ENCODE measurements around the gene RDH14.

The RDH14 gene

DNA sequence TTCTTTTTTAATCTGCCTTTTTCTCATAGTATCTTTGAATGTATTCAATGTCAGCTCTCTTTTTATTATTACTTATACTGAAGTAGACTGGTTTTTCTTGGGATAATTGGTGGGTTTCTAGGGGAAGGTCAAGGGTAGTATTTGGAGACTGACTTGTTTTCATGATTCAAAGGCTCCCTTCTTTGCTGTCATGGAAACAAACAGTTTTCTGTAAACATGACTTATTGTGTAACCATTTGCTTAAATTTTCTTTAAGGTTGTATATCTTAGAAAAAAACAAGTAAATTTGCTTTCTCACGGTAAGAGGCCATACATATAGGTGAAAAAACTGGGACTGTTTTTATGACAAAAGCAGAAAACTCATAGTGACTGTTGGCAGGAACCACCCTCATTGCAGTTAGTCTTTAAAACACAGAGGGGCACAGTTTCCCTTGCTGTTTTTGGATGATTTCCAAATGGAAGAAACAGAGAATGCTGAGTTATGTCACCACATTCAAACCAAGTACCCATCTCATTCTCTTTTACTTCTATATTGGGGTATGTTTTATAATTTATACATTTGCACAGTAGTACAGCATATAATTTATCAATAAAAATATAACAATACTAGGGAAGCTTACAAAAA, 5.8 kb upstream of the RDH14 start:
- no peak for DNase-seq (ENCODE audit: low read depth in 2 of 2)

DNA sequence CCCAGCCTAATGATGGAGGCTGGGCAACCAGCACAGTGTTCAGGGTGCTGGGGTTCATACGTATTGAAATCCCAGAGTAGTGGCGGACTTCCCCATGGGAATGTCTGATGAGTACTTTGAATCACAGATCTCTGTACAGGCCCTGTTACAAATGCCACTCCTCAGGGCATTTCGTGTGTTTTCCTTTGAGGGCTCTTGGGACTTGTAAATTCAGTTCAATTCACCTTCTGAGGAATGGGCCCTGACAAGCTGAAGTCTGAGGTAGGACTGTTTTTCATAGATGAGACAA, 288 bp upstream of the RDH14 start:
- DNase-seq (ENCODE audit: low read depth in 2 of 2) = no peak

DNA sequence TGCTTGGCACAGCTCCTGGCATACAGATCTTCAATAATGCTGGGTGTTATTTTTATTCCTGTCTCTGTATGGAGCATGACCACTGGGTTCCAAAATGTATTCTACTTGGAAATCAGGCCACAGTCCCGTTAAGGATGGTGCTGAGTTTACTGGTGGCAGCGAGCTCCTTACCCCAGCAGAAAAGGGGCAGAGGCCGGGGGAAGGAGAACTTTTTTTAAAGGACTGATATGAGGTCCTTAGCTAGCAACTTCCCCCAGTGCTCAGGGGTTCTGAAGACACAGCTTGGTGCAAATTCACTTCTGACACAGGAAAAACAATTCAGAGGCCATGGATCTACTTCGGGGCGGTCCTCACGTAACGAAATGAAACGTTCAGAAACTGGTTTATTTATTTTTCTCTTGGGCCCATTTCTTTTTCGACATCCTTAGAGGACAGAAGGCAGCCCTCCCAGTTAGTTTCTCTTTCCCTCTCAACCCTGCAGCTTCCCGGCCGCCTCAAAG, 872 bp downstream of the RDH14 start:
- no peak for DNase-seq (ENCODE audit: low read depth in 2 of 2)

DNA sequence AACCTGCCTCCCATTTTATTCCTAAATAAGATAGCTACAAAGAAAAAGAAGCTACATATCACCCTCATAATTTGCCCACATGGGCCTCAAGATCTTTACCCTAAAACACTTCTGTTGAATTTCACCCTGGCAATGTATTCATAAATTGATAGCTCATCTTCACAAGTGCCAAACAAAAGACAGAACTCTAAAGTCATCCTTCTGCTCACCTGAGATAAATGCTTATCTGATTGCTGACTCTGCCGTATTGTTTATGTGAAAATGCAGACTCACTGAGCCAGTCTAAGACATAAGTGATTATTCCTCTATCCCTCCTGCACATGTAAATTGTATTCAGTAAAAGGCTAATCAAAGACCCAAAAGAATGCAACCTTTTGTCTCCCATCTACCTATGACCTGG, 2.0 kb downstream of the RDH14 start:
- no peak for DNase-seq (ENCODE audit: low read depth in 2 of 2)

DNA sequence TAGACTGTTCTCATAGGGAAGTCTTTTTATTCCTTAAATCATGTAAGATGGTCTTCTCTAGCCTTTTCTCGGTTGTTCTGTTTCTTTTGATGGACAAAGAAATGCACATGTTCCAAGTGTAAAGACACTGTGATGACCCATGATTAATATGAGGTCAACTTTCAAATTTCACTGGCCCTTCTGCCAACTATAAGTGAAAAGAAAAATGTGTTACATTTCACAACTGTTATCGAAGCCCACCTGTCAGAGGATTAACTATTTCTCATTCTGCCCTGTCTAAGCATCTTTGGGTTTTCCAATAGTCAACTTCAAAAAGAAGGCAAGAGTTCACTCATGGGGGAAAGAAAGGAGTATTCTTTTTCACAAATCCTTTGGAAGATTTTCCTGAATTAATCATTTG, 3.3 kb downstream of the RDH14 start:
- DNase-seq (ENCODE audit: low read depth in 2 of 2) = no peak

DNA sequence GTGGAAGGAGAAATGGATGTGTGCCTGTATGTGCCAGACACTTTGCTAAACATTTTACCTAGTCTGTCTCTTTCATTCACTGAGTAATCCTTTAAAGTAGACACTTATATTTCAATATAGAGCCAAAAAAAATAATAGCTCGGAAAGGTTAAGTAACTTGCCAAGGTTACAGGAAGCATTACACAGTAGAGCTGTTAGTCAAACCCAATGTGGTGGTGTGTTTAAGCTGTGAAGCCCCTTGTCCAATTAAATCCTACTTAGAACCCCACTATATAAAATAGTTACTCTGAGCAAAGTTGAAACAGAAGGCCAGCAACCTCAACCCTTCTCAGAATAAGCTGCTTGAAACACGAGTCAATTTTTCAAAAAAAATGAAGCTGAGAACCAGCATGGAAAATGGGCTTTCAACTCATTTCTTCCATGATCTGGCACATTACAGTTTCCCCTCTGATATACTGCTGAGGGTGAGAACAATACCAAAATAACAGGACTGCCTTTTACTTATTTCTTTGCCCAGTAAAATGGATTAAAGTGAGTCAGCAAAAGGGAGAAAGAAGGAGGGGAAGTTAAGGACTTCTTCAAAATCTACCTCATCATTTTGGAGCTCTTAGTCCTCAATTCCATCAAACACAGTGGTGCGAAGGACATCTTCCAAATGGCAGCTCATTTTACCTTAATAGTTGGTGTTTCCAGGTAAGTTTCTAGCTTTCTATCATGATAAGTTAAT, 7.9 kb downstream of the RDH14 start:
- DNase-seq (ENCODE audit: low read depth in 2 of 2) = no peak

DNA sequence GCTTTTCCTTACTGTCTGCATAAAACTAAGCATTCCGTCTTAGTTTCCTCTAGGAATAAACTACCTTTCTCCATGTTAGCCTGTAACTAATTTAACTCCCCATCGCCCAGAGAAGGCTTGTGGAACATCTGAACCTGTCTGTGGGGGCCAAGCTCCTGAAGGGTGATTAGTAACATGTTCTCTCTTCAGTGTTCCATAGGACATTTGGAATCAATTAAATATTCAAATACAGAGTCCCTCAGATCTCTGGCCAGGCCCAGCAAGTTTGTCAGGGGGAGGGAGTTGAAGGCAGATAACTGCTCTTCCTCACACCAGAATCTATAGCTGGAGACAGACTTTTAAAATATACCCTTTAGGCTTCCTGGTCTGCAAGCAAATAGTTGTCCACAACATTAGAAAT, 8.8 kb downstream of the RDH14 start:
- DNase-seq (ENCODE audit: low read depth in 2 of 2) = no peak

DNA sequence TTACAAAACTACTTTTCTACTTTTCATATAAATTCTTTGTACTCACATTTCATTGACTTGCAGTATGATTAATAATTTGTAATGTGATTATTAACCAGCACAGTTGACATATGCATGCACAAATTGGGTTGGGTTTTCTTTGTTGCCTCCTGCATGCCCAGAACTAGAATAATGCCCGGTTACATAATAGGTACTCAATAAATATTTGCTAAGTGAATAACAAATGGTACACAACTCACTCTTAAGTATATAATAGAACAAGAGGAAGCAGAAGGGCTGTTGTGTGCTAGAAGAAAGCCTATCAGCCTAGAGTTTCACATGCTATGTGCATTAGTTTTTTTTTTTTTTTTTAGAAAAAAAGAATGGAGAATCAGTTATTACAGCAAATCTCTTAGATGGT, 9.3 kb downstream of the RDH14 start:
- no peak for DNase-seq (ENCODE audit: low read depth in 2 of 2)

DNA sequence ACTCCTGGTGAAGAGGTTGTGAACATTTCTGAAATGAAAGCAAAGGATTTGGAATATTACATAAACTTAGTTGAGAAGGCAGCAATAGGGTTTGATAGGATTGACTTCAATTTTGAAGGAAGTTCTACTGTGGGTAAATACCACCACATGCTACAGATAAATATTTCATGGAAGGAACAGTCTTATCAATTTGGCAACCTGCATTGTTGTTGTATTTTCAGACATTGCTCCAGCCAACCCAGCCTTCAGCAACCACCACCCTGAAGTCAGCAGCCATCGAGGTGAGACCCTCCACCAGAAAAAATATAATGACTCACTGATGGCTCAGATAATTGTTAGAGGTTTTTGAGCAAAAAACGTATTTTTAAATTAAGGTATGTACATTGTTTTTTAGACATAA, 10.0 kb downstream of the RDH14 start:
- DNase-seq (ENCODE audit: low read depth in 2 of 2) = no peak

DNA sequence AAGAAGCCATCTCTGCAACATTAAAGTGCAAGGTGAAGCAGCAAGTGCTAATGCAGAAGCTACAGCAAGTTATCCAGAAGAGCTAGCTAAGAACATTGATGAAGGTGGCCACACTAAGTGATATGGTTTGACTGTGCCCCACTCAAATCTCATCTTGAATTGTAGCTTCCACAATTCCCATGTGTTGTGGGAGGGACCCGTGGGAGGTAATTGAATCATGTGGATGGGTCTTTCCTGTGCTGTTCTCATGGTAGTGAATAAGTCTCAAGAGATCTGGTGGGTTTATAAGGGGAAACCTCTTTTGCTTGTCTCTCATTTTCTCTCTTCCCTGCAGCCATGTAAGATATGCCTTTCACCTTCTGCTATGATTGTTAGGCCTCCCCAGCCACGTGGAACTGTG, 11.4 kb downstream of the RDH14 start:
- DNase-seq (ENCODE audit: low read depth in 2 of 2) = no peak

DNA sequence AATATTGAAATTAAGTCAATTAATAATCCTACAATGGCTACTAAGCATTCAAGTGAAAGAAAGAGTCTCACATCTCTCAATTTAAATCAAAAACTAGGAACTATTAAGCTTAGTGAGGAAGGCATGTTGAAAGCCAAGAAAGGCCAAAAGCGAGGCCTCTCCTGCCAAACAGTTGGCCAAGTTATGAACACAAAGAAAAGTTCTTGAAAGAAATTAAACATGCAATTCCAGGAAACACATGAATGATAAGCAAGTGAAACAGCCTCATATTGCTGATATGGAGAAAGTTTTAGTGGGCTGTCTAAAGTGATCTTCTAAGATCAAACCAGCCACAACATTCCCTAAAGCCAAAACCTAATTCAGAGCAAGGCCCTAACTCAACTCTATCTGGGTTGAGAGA, 11.8 kb downstream of the RDH14 start:
- no peak for DNase-seq (ENCODE audit: low read depth in 2 of 2)

DNA sequence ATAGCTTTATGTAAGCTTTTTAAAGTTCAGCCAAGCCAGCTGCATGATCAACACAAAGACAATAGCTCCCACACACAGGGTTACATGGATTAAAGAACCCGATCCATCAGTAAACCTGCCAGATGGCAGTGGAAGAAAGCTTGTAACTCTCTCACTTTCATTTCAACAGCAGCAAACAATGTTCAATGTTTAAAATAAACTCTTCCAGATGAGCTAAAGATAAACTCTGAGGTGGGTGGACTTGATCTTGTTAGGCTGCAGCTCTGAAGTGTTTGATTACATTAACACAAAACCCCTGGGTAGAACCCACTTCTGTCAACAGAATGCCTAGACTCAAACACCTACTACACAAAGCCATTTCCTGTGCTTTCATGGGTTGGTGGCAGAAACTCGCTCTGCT, 13.9 kb downstream of the RDH14 start:
- DNase-seq (ENCODE audit: low read depth in 2 of 2) = no peak

DNA sequence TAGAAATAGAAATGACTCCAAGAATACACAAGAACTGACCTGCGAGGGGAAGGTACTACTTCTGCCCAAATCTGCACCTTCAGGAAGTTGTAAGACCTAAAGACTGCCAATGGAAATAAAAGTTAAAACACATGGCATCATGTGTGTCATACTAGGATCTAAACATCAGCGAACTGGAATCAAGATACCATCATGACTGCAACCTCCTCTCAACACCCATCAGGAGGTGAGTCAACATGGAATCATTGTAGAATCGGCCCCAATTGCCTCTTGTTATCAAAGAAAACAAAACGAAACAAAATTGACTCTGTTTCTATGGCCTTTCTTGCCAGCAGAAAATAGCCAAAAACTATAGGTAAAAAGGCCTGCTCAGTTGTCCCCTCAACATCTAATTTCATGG, 15.1 kb downstream of the RDH14 start:
- DNase-seq (ENCODE audit: low read depth in 2 of 2) = no peak

DNA sequence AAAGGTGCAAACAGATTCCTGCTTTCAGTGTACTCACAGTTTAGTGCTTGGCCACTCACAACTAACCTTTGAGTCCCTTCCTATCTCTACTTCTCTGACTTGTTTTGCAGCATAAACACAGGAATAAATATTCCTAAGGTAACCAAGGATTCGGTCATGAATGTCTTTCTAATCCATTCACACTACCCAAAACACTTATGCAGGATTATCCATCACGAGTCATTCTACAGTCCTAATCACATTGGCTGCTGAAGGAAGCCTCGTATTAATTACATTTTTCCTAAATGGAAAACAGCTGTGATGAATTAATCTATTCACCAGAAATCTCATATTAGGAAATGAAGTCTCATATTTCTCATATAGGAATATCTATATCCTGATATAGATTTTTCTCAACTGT, 16.3 kb downstream of the RDH14 start:
- no peak for DNase-seq (ENCODE audit: low read depth in 2 of 2)

DNA sequence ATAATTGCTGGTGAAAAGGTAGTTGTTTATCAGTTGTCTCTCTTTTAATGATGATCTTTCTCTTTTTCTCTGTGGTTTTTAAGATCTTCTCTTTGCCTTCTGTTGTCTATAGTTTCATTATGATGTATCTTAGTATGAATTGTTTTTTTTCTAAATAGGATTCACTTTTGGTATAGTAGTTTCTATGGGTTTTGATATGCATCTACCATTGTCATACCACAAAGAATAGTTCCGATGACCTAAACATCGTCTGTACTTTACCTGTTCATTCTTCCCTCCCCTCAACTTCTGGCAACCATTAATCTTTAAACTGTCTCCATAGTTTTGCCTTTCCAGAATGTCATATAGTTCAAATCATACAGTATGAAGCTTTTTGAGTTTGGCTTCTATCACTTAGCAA, 19.6 kb downstream of the RDH14 start:
- no peak for DNase-seq (ENCODE audit: low read depth in 2 of 2)

DNA sequence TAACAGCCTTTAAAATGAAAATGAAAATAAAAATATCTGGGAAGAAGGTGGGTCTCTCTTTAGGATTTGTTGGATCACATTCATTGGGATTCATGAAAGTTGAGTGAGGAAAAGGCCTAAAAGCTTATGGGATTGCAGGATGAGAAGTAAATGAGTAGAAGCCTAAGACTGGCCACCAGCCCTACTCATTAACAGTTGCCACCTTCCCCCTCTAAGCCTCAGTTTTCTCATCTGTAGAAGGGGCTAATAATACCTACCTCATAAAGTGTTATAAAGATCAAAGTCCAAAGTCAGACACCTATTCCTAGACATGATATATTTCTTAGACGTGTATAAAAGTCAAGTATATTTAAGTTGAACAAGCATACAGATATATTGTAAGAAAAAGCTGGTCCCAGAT, 23.8 kb downstream of the RDH14 start:
- no peak for DNase-seq (ENCODE audit: low read depth in 2 of 2)

DNA sequence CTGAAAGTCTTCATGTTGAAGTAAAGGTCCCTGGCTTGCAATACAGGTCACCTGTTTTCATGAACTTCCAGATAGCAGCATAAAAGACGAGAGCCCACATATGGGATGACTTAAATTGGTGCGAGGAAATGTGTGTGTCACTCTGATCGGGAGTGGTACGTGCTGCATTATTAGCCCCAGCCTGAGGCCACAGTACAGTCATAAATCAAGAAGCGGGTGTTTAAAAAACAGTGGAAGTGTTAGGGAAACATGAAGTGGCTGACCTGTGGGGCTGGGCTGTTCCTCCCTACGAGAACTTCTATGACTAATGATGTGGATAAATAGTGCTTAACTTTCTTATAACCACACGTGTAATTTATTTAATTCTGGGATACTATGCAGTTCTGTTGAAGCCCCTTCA, 24.4 kb downstream of the RDH14 start:
- DNase-seq (ENCODE audit: low read depth in 2 of 2) = no peak

DNA sequence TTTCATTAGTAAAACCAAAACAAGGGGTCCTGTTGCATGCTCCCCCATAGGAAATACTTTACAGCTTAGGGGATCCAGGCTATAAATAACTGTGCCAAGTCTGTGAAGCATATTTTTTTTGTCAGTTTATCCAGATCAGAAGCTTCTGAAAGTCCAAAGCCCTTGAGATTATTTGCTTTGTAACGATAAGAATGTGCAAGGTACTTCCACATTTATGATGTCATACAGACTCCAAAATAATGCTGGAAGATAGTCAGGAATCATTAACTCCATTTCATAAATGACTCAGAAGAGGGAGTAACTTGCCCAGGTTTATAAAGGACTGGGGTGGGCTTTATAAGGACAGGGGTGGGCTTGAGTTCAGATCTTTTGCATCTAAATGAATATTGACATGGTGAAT, 29.3 kb downstream of the RDH14 start:
- DNase-seq (ENCODE audit: low read depth in 2 of 2) = no peak

DNA sequence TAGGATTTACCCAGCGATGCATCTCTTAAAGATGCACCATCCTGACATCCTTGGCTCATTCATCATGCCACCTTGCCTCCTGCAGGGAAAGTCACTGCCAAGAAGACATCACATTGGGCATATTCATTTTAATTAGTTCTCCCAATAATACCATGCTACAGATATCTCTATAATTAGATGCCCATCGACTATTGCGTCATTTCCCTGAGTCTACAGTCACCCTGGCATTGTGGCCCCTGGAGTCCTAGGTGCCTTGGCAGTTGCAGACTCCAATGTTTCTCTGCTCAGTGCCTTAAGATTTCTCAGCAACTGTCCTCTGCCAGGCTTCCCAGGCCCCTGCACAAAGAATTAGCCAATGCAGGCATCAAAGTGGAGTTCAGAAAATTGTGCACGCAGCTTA, 32.6 kb downstream of the RDH14 start:
- DNase-seq (ENCODE audit: low read depth in 2 of 2) = no peak

DNA sequence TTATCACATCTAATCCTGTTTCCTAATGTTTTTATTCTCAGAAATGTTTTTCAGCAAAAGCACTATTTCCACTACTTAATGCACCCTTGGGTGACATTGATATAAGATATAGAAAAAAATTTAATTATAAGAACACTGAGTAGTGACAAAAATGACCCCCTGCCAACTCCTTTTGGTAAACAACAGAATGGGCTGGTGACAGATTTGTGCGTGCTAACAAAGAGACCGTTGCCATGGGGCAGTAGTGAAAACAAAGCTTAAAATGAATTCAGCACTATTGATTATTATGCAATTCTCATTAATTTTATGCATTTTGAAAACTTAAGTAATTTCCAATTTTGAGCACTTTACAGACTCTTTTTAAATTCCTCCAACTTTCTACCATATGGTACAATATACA, 33.1 kb downstream of the RDH14 start:
- DNase-seq (ENCODE audit: low read depth in 2 of 2) = no peak

DNA sequence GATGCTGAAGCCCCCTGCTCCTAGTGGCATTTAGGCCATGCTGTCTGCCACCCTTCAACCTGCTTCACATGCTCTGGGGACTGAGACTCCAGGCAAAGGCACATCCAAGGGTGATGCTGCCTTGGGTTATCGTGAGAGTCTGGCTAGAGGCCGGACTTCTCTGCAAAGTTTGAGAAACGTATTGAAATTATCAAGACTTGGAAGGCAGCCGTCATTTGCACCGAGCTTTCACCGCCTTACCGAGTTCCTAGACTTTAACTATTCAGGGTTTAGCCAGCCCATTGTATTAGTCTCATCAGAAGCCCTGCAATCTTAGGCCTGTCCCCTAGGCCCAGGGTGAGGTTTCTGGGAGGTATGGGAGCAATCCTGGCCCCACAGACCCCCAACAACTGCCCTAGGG, 34.0 kb downstream of the RDH14 start:
- DNase-seq (ENCODE audit: low read depth in 2 of 2) = no peak

DNA sequence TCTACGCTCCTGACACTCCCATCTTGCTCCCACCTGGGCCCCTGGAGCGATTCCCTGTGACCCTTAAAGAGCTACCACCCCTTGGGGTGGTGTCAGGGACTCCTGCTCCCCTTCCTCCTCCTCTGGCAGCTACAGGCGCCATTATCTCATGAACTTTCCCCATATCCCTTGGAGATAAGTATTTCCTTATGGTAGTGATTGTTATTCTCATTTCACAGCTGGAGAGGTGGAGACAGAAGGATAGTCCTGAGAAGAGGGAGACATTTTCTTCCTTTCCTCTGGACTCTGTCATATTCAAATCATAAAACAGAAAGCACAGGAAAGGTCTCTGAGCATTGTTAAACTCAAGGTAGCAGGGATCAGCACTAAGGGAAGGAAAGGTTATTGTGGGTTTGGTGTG, 34.6 kb downstream of the RDH14 start:
- no peak for DNase-seq (ENCODE audit: low read depth in 2 of 2)

DNA sequence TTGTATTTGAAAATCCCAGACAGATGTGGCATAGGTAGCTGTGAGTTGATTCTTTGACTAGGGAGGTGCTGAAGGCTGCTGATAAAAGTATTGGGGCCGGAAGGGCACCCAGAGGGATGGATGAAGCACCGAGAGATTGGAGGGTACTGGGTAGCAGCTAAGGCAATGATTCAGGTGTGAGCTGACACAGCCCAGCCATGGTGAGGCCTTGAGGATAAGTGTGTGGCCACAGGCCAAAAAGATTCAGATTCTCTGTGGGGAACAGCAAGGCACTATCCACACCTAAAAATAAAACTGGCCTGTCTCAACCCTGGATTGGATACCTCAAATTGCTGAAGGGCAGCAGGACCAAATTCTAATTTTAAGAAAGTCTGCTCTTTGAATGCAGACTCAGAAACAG, 35.2 kb downstream of the RDH14 start:
- DNase-seq (ENCODE audit: low read depth in 2 of 2) = no peak

DNA sequence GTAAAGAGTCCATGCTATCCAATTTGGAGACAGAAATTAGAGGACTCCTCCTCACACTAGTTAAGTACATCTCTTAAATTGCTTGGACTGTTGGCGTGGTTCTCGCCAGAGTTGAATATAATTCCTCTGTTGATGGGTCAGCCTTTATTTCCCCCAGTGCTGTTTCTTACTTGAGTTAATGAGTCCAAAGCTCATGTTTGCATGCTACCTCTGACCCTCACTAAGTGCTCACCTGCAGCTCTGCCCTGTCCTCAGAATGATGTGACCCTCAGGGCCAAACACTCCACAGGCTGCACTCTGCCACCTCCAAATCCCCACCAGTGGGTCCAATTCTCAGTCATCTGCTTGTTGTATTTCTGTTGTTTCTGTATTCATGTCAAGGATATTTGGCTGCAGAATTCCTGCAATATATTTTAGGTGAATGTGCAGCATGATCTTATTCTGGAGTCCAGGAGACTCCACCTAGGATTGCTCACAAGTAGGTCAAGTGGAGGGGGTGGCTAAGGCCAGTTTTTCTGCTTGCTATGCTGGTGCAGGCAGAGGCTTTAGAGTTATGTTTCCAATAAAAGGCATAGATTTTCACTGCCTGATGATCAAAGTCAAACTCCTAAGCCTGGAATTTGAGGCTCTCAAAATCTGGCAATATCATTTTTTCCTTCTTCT, 37.8 kb downstream of the RDH14 start:
- no peak for DNase-seq (ENCODE audit: low read depth in 2 of 2)
